SH-SY5Y (cell line): ENCODE measurements around the gene CRAMP1.

Source experiments
- GATA2 ChIP-seq: IDR thresholded peaks from 2 replicates; pipeline ENCODE4 v1.6.1; 2011; ENCODE audit warnings: mild to moderate bottlenecking, low read depth, low read length
- GATA3 ChIP-seq: IDR thresholded peaks from 2 replicates; pipeline ENCODE4 v1.6.1; 2011; ENCODE audit warnings: low read depth, mild to moderate bottlenecking, low read length, moderate library complexity

DNA sequence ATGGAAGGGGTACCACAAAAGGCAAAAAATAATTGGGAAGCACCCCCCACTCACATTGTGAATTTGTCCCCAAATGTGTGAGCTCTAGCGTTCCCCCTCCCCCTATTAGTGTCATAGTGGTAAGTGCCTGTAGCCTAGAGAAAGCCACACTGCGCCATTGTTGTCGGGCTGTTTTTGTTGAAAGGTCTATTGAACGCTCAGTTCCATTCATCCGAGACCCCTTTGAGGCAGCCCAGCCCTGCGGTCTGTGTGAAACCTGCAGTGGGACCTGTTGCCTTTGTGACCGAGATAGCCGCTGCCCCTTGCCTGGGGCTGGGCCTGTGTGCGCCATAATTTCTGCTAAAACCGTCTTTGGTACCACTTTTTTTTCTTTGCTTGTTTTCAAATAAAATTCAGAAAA is 68.9 kb downstream of the CRAMP1 start:
- TF ChIP-seq GATA2 (no peak), GATA3 (no peak)
